NCI-H748 (cell line): Measurements from ENCODE around the gene HNRNPU.
A peak's percentile ranks its signal among the peaks of the same experiment; 100 is the strongest.

Experiments
- DNase-seq: peaks from one replicate; lab custom pipeline; 2025; ENCODE audit not compliant: unreplicated experiment; lab: John Stamatoyannopoulos, UW

The HNRNPU gene

GRCh38 chr1:244864253-244865027 is at the start of gene HNRNPU:
Gene HNRNPU (minus strand): TSS chr1:244864543. CDS start chr1:244864307, 236 bp downstream.
- DNase-seq: peak; percentile 96

GRCh38 chr1:244913806-244914205 is 49.5 kb upstream of the HNRNPU start:
- DNase-seq: no peak

GRCh38 chr1:244904119-244904518 is 39.8 kb upstream of the HNRNPU start:
- DNase-seq: no peak

- DNase-seq: no peak
These were observed 37.2 kb upstream of the HNRNPU start for GRCh38 chr1:244901400-244902015.

GRCh38 chr1:244897476-244898254 is 33.3 kb upstream of the HNRNPU start:
- no peak for DNase-seq

- DNase-seq: no peak
These were observed 32.2 kb upstream of the HNRNPU start for GRCh38 chr1:244896550-244896949.

- DNase-seq: no peak
These were observed 29.5 kb upstream of the HNRNPU start for GRCh38 chr1:244893836-244894235.

GRCh38 chr1:244887281-244887680 is 22.9 kb upstream of the HNRNPU start:
- no peak for DNase-seq

GRCh38 chr1:244881552-244882280 is 17.4 kb upstream of the HNRNPU start:
- no peak for DNase-seq

GRCh38 chr1:244878681-244879080 is 14.3 kb upstream of the HNRNPU start:
- no peak for DNase-seq

GRCh38 chr1:244876228-244876910 is 12.0 kb upstream of the HNRNPU start:
- no peak for DNase-seq

- peak; percentile 73 for DNase-seq
These were observed 10.7 kb upstream of the HNRNPU start for GRCh38 chr1:244874974-244875579.

GRCh38 chr1:244869950-244870349 is 5.6 kb upstream of the HNRNPU start:
- DNase-seq: no peak

GRCh38 chr1:244869364-244869827 is 5.1 kb upstream of the HNRNPU start:
- no peak for DNase-seq

- no peak for DNase-seq
These were observed 4.4 kb upstream of the HNRNPU start for GRCh38 chr1:244868484-244869363.

GRCh38 chr1:244866355-244866754 is 2.0 kb upstream of the HNRNPU start:
- no peak for DNase-seq

GRCh38 chr1:244865820-244866219 is 1.5 kb upstream of the HNRNPU start:
- no peak for DNase-seq

- DNase-seq: peak; percentile 53
These were observed 657 bp upstream of the HNRNPU start for GRCh38 chr1:244865028-244865371.
